GM15510 (cell line): ENCODE data around the gene PLCB2.

ENCODE experiments used
- POLR2A ChIP-seq: IDR thresholded peaks from 3 replicates; pipeline ENCODE4 v1.6.1; 2011; ENCODE audit warnings: borderline replicate concordance; ENCODE audit not compliant: insufficient read length; ENCODE audit errors: extremely low read depth

The PLCB2 gene

GRCh38 chr15:40345225-40345866 is 37.6 kb upstream of the PLCB2 start:
- TF ChIP-seq POLR2A: no peak

DNA sequence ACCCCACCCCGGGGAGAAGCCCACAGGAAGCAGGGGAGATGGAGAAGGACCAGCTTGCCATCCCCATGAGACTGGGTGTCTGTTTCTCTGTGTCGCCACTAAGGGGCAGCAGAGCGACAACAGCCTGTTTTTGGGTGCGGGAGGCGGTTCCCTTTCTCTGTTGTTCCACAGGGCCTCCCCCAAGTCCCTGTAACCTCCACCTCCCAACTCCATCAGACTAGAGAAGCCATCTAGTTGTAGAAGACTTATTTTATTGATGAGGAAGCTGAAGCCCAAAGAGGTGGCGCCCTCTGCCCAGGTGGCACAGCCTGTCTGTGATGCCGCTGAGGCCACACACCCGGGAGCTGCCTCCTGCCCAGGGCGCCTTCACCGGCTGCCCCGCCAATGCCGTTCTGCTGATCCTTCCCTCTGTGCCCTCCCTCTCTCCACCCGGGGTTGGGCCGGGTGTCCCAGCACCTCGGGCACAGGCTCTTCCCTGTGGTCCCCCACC is 36.9 kb upstream of the PLCB2 start:
- no peak for TF ChIP-seq POLR2A

DNA sequence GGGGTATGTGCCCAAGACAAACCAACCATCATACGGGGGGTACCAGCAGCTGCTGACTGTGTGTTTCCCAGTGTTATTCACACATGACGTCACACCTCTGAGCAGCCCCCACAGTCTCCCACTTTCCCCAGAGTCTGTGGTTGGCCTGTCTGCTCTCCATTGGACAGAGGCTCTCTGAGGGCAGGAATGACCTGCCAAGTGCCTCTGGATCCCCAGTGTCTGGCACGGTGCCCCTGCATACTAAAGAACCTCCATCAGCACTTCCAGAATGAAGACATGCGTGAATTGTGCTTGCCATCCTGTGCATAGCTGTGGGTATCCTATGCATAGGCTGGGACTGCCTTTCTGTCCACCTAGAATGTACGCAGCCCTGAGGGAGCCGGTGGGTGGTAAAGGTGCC is 36.5 kb upstream of the PLCB2 start:
- no peak for TF ChIP-seq POLR2A

GRCh38 chr15:40343512-40343911 is 35.8 kb upstream of the PLCB2 start:
- TF ChIP-seq POLR2A: no peak

- TF ChIP-seq POLR2A: no peak
Measured at GRCh38 chr15:40342416-40343320, 34.9 kb upstream of the PLCB2 start.

- no peak for TF ChIP-seq POLR2A
Measured at GRCh38 chr15:40340740-40341400, 33.1 kb upstream of the PLCB2 start, which contains the start of gene CCDC9B. Gene CCDC9B (minus strand): TSS chr15:40340939. CDS start chr15:40340819, 120 bp downstream.

DNA sequence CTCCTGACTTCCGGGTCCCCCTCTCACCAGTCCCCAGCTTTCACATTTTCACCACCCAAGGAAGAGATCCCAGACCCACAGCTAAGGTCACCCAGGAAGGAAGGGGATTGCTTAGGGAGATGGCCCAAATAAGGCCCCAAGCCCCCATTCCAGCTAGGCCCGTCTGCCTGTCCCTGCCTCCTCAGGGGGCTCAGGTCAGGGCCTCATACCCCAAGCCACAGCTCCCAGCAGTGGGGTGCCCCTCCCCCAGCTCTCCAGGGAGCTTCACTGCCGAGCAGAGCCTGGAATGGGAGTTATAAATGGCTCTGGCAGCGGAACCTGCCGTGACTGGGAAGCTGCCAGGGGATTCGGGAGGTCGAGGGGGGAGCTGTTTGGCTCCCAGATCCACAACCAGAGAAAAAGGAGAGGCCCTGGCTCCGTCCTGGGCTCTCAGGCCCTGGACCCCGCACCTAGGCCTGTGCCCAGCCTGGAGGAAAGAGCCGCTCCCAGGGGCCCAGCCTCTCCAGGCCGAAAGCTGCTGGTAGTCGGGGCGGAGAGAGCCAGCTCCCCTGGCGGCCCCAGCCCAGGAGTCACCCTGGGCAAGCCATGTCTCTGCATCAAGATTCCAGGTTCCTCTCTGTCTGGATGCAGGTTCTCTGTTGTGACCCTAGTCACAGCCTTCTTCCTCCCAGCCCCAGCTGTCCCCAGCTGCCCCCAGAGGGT is 32.5 kb upstream of the PLCB2 start:
- TF ChIP-seq POLR2A: no peak

GRCh38 chr15:40339621-40339945 is 31.8 kb upstream of the PLCB2 start:
- no peak for TF ChIP-seq POLR2A

GRCh38 chr15:40338921-40339620 is 31.3 kb upstream of the PLCB2 start:
- no peak for TF ChIP-seq POLR2A

- TF ChIP-seq POLR2A: no peak
Measured at GRCh38 chr15:40338041-40338657, 30.4 kb upstream of the PLCB2 start.

DNA sequence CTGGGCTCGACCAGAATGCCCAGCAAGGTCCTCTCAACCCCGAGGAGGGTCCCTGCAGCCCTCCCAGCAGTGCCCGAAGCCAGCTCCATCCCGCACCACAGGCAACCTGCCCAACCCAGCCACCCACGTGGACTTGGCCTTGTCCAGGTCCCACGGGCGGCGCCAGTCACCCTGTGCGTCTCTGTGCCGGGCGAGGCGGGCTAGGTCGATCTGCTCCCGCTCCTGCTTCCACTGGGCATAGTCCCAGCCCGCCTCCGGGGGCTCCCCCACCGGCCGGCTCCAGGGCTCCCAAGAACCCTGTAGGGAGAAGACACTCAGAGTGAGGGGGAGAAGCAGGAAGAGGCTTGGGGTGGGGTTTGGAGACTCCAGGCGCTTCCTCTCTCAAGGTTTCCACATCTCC is 29.9 kb upstream of the PLCB2 start:
- TF ChIP-seq POLR2A: no peak

DNA sequence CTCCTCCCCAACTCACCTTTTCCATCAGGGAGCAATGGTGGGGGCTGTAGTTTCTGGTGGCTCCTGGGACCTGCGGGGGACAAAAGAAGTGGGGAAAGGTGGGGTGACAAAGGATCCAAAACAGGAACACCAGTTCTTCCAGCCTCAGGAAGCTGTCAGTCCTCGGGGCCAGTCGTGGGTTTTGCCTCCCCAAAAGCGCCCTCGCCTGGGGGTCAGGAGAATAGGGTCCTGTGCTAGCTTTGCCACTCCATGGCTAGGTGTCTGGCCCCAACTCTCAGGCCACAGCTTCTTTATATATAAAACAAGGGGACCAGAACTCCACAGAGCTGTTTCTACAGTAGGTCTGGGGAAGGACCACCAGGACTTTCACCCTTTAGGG is 29.0 kb upstream of the PLCB2 start:
- TF ChIP-seq POLR2A: no peak

DNA sequence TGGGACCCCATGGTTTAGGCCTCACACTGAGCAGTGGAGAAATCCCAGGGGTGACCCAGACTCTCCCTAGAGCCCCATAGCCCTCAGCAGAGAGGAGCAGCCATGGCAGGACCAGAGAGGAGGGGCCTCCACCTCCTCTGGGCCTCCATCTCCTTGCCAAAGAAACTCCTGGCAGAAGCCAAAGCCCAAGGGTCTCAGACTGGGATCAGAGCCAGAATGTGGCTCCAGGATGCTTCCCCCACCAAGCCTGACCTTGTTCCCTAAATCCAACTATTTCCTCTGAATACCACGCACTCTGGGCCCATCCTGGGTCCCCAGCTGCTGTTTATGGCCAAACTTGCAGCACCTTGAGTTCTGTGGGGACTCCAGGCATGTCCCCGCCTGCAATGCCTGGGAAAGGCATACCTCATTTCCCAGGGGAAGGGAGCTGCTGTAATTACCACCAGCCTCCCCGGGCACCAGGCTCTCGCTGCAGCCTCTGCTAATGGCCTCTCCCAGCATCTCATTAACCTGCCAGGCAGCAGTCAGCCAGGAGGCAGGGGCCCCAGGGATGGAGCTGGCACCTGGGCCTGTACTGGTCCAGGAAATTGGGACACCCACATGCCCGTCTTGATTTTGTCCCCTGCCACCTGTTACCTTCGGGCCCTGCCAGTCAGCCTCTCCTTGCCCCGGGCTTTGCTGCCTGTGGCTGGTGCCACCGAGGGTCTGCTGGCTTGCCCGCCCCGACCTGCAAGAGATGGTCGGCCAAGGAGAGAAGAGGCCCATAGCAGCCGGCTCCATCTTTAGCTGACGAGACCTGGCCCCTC is 28.4 kb upstream of the PLCB2 start:
- TF ChIP-seq POLR2A: no peak

DNA sequence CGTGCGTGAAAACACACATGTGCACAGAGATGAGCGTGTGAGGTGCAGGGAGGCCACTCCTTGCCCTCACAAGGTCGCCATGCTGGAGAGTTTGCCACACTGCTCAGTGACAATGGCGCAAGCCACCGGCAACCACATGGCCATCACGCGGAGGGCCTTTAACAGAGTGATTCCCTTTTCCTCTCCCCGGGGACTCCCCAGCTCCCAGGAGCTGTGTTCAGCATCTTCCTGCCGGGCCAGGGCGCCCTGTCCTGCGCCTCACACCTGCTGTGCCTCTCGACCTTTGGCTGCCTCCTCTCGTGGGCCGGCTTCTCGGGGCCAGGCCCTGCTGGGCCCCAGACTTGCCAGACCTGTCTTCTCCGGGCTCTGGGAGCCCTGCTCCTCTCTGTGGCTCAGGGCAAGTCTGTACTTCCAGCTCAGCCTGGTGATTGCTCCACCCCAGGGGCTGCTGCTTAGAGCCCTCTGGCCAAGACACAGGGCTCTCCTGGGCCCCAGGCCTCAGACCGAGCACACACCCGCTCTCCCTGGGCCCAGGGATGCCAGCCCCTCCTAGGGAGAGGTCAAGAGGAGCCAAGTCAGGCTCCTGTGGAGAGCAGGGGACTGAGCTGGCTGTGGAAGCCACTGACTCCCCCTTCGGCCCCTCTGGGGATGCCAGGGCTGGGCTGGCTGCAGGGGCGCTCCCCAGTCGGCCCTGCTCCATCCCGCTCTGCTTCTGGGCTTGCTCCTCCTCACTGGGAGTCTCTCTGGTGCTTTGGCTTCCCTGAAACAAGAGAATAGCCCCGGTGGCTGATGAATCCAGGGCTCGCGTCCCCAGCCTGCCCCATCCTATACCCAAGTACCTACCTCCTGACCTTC is 27.4 kb upstream of the PLCB2 start:
- no peak for TF ChIP-seq POLR2A
